Limb (tissue), 2 donors: Measurements from ENCODE around the gene NOSTRIN.
"Not testable (repeated sequence)": the region's sequence is repeated elsewhere in the genome, so short reads cannot be mapped to it uniquely, and the experiment has no call there.

Experiments used
- DNase-seq, 2 donors: peaks; one replicate each; pipeline ENCODE4 v3.0.0-alpha.2; 2016; ENCODE audit errors: extremely low spot score in 2 of 2

Gene NOSTRIN

DNA sequence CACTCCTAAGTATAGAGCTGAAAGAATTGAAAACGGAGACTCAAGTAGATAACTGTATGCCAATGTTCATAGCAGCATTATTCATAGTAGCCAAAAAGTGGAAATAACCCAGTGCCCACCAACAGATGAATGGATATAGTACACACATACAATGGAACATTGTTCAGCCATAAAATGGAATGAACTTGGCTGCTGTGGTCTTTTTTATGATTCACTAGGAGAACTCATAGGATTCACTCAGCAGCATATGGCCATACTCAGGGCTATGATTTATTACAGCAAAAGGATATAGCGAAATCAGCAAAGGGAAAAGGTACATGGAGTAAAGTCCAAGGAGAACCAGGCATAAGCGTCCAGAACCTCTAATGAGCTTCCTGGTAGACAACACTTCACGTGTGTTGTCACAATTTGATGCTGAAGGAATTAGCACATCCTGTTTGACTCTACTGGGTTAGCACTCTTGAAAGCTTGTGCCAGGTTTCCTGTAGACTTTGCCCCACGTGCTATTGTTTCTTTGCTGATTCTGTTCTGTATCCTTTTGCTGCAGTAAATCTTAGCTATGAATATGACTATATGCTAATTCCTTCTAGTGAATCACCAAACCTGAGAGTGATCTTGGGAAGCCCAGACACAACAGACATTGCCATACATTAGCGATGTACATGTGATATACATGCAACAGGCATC is 72.1 kb downstream of the NOSTRIN start:
- DNase-seq = no peak

DNA sequence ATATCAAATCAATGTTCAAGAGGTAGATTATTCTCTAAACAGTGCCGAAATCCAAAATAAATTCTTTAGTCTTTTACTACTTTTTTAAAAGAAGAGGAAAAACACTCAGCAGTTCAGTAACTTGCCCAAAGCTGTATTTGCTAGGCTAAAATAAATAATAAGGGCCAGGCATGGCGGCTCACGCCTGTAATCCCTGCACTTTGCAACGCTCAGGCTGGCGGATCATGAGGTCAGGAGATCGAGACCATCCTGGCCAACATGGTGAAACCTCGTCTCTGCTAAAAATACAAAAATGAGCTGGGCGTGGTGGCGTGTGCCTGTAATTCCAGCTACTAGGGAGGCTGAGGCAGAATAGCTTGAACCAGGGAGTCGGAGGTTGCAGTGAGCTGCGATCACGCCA is 79.7 kb downstream of the NOSTRIN start:
- DNase-seq = not testable (repeated sequence)

DNA sequence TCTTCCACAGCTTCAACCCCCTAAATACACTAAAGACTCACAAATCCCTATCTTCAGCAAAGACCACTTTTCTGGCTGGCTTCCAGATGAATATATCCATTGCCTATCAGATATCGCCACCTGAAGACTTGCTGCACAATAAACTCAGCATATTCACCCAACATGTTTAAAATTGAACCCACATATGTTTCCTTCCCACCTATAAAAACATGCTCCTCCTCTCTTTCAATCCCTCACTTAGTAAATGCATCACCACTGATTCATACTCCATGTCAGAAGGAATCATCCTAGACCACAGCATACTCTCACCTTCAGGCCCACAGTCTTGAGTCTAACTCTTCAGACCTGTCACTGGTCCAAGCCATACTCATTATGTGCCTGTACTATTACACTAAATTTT is 82.5 kb downstream of the NOSTRIN start:
- no peak for DNase-seq

DNA sequence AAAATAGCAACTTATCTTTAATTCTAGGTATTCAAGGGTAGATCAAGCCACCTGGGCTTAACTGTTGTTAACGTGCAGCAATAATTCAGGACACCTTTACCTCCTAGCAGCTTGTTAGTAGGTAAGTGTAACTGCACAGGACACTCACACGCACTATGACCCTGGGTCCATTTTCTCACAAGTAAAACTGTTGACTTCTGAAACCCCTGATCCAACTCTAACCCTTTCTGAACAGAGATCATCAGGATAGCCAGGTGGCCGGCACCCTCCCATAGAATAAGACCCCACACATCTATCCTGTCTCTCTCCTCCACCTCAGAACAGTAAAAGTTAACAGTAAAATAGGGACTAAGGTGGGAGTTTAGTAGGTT is 87.2 kb downstream of the NOSTRIN start:
- no peak for DNase-seq

DNA sequence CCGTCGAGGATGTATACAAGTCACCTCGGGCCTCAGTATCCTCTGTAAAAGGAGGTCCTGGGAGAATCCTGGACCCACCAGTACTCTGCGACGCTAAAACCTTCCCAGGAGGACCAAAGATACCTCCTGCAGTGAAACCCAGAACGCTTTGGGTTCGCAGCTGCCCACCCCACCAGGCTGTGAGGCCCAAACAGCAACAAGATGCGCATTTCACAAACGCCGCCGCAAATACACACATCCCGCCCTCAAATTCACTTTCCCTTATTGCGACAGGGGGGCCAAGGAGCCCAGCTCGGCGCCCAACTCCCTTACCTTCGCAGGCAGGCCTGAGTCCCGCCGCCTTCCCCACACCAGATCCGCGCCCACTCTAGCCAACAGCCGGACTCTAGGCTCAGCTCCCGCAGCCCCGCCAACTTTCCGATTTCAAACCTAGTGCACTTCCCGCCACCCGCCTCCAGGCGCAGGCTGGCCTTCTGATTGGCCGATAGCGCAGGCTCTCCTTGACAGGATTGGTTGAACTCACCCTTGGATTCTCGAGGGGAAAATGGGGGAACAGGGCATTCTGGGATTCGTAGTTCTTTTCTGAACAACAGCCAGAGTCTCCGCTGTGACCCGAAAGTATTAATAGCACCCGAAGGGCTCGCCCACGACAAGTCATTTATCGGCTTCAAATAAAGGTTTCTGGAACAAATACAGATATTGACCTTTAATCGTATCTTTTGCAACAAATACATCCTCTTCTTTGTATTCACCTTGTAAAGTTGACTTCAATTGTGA is 87.8 kb downstream of the NOSTRIN start, which contains the start of gene SPC25:
Gene SPC25, minus strand, starts transcription at position 425 of the 777 bp plus-strand sequence. CDS start 911 bp downstream, outside the sequence.
- peak; percentile 90 to 93 for DNase-seq

DNA sequence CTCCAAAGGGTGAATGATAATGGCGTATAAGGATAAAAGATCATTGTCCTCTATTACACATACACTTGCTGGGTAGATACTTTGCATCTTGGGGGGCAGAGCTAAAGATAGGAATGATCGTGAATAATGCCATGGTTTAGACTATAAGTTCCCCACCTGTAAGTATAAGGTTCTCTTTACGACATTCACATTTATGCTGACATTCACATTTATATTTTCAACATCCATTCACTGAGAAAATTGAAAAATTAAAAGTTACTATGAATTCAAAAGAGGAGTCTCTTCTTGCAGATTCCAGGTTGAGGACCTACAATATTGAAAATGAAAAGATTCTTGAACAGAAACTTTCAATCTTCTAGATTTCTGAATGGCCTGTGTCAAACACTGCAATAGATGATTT is 89.9 kb downstream of the NOSTRIN start:
- no peak for DNase-seq

DNA sequence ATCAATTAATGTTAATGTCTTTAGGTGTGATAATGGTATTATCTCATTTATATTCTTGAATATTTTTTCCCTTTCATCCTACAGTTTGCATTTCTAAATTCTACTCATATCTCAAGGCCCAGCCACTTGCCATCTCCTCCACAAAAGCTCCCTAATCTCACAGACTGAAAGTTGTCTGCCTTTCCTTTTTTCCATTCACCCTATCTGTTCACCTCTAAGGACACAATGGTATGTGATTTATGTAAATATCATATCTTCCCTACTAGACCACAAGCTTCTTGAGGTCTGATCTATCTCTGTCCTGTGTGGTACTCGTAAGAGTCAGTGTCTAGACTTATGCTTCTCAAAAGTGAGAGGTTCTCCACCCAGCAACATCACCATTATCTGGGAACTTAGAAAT is 91.7 kb downstream of the NOSTRIN start:
- DNase-seq = no peak

DNA sequence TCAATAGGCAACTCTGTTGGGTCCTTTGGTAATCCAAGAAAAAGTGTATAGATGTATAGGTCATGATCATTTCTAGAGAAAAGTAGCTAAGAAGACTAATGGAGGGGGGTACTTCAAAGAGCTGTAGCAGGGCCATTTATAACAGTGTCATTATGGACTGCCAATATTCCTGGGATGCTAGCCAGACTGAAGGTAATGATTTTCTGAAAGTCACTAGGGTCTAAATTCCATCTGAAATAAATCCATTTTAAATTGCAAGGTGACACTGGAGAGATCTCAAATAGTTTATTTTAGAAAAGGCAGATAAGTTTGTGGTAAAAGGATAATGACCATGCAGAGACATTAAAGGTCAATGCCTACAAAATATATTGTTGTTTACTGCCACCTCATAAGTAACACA is 92.3 kb downstream of the NOSTRIN start:
- DNase-seq = no peak

DNA sequence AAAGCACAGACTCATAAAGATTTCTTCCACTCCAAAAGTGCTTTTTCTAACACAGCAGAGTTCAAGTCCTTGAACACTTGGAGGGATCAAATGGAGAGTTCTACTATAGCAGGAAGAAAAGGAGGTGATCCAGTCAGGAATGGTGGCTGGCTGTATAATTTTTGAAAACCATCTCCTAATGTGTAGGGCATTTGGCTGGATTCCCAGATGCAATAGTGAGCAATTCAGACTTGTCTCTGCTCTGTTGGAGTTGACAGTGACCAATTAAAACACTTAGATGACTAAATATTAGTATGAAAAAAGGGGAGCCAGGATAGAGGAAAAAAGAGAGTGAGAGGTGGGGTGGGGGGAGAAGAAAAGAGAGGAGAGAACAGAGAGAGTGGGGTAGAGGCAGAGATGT is 93.3 kb downstream of the NOSTRIN start:
- DNase-seq = no peak

DNA sequence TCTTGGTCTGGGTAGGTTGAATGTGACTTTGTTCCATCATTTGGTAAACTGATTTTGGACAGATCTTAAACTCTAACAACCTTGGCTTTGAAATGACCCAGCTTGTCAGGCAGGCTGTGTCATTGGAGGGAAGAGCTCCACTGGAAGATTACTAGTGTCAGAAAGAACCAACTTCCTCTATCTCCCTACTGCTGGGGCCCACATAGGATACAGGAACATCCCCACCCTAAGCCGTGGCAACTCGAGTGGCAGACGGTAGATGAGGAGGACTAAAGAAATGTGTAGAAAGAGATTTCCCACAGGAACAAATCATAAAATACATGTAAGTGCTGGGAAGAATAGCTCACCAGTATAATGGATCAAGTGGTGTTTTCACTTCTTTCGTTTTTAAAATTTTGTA is 94.3 kb downstream of the NOSTRIN start:
- no peak for DNase-seq

DNA sequence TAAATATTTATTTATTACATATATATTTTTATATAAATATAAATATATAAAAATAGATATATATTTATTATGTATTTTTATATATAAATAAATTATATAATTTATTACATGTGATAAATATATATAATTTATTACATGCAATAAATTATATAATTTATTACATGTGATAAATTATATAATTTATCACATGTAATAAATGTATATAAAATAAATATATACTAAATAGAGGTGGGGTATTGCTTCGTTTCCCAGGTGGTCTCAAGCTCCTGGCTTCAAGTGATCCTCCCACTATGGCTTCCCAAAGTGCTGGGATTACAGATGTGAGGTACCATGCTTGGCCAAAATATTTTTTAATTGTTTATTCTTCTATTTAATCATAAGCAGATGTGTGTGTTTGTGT is 95.0 kb downstream of the NOSTRIN start:
- no peak for DNase-seq

DNA sequence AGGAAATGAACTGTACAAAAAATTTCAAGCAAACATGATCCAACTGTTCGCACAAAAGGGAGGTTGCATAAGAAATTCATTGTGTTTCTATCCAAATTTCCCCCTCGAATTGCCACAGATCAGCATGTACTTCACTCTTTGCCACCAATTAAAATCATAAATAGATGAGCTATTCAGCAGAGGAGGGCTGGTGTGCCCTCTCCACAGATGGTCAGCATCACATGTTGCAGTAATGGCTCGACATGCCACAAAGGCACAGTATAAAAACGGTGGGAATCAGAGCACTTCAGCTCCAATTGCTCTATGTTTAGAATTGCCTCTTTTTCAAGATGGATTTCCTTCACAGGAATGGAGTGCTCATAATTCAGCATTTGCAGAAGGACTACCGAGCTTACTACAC is 98.6 kb downstream of the NOSTRIN start, which contains the start of gene G6PC2:
Gene G6PC2, plus strand, starts transcription at position 289 of the 400 bp plus-strand sequence. Its CDS starts 41 bp downstream, at position 330.
- no peak for DNase-seq

DNA sequence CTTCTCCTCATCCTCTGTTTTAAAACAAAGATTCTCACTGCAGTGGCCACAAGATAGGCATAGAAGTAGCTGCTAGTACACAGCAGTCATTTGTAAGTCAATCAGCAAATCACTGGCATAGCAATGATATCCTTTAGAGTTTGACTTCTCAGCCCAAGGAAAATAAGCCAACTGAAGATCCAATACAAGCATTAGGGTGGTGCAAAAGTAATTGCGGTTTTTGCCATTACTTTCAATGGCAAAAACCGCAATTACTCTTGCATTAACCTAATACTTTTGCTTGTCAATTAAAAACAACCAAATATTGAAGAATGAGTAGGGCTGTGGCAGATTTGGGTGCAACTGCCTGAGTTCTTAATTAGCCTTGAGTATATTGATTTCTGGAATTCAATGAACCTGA is 101.5 kb downstream of the NOSTRIN start:
- DNase-seq = no peak

DNA sequence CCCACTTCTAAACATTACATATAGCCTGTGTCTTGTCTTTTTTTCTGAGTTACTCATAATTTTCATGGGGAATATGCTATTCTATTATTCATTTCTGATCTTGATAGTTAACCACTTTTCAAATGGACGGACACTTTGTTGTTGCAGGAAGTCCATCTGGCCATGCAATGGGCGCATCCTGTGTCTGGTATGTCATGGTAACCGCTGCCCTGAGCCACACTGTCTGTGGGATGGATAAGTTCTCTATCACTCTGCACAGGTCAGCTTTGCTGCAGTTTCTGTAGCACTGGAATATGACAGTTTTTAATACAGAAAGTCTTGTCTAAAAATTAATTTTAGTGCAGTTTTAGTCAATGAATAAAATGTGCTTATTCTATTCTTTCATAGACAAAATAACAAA is 101.9 kb downstream of the NOSTRIN start:
- DNase-seq = no peak

DNA sequence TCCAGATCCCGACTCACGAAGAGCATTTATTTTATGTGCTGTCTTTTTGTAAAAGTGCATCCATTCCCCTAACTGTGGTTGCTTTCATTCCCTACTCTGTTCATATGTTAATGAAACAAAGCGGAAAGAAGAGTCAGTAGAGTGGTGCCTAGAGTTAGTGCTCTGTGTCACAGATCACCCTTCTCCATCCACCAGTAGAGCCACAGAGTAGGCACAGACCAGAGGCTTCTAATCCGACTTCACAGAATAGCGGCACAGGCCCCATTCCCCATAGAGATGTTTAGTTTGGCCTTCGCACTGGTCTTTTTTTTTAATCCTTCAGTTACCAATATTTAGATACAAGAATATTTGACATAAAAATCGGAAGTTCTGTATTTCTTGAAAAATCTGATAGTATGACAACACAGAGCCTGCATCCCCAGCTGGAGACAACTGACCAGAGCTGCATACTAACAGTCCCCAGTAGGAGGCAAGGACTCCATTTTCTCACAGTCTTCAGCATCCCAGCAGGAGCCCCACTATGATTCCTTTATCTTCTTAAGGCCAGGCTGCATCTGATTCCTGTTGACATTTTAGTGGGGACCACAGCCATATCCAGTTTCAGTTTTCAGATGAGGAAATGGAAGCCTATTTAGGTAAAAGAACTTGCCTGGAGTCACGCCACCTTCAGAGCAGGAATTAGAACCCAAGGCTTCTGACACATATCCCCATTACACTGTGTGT is 105.7 kb downstream of the NOSTRIN start:
- DNase-seq = no peak

DNA sequence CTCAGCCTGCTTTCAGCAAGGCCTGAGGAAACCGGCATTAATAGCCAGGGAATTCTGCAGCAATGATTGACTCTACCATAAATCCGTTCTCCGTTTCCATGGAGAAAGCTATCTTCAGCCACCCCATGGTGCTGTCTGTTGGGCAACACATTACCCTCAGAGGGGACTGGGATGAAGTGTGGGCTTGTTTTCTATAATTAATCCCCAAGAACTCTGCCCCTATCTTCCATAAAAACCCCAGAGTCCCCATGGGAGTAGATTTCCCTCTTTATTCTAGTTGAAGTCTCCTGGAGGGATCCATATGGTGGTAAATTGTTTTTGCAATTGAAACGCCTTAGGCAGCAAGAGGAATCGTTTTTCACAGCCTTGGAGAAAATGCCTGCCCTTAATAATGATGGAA is 107.9 kb downstream of the NOSTRIN start:
- no peak for DNase-seq

DNA sequence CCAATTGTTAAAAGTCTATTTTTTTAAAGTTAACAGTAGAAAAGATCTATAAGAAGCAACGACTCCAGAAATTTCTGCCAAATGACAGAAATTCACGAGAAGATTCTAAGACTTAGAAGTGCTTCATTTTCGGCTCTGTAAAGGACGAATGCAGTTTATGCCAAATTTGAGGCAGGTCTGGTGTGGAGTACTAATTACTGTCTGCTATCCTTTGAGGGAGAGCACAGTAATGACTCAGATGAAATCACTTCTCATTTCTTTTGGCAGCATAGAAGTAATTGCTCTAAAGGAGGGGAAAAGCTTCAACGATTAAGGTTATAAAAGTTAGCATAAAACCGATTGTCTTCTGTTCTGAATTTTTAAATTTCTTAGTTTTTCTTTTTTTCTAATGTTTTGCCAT is 110.0 kb downstream of the NOSTRIN start:
- DNase-seq = no peak

DNA sequence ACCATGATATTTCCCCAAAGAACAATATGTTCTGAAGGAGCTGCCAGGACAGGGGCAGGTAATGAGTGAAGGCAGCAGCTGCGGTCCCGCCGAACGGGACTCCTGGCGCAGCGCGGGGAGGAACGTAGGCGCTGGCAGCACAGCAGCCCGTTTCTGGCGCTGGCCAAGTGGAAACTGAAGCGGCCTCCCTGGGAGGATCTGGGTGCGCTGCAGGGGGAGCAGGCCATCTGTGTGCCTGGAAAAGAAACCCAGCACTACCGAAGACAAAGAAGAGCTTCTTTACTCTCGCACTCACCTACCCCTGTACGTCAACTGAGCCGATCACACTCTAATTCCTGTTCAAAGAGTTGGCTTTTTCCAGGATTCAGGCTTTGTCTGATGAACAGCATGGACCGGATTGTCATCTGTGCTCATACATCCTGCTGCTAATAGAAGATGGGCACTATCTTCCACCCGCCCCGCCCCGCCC is 110.5 kb downstream of the NOSTRIN start:
- peak; percentile 44 to 64 for DNase-seq

DNA sequence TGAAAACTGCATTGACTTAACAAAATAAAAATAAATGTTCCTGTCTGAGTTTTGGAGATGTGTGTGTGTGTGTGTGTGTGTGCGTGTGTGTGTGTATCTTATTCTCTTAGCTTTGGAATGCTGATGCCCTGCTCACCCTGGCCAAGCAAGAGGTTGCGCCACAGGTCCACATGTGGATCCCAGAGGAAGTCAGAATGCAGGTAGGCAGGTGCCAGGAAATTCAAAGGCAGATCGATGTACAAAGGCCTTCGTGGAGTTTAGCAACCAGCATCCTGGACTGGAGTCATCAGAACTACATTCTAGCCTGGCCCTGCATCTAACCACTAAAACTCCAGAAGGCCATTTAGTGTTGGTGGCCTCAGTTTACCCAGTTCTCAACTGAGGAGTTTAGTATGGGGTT is 111.1 kb downstream of the NOSTRIN start:
- no peak for DNase-seq
